ENCODE data around the gene ABCD4.

ABCD4 gene

GRCh38 chr14:74348241-74348734 lies 45.6 kb upstream of the ABCD4 start, which contains the start of gene VRTN:
Gene VRTN (plus strand): TSS chr14:74348471. CDS start chr14:74356784, 8,313 bp downstream.
- H2BK15ac ChIP-seq (replicated peaks; ENCODE audit: low read depth), result no peak within 1 kb of the TSS
- peak within 1 kb of the TSS; percentile 73 for H3K9ac ChIP-seq (ENCODE audit: low read length)
- peak within 1 kb of the TSS; percentile 17 for H4K5ac ChIP-seq (ENCODE audit: low read length)
- H2BK5ac ChIP-seq (ENCODE audit: low read length), result peak within 1 kb of the TSS; percentile 100
- DNase-seq, result peak; percentile 79
- no peaks in the 10 kb centered on the region for H3K36me3 ChIP-seq (ENCODE audit: control insufficient read depth, insufficient read depth, low read length)
- H2AK5ac ChIP-seq (ENCODE audit: low read length), result peak within 1 kb of the TSS; percentile 89
- no CpG with 5 or more reads among the region's 12 CpGs for WGBS (ENCODE audit: extremely low coverage, insufficient coverage, low lambda C conversion rate)
- H3K18ac ChIP-seq (ENCODE audit: low read length), result peak within 1 kb of the TSS; percentile 81
- H3K79me2 ChIP-seq (ENCODE audit: control insufficient read depth, insufficient read depth, low read length), result peaks cover 50% of the 10 kb centered on the region
- H3K4me3 ChIP-seq (ENCODE audit: low read length), result peak within 1 kb of the TSS; percentile 91
- peak within 1 kb of the TSS; percentile 96 for H3K27ac ChIP-seq (ENCODE audit: low read depth, low read length)
- peak within 1 kb of the TSS; percentile 100 for H3K56ac ChIP-seq (ENCODE audit: low read length)
- H3K4me1 ChIP-seq (ENCODE audit: control insufficient read depth, low read depth, low read length), result peaks cover 8% of the 10 kb centered on the region
- H3K23ac ChIP-seq (ENCODE audit: low read length), result peak within 1 kb of the TSS; percentile 95
- H3K4me2 ChIP-seq (ENCODE audit: low read length), result peak within 1 kb of the TSS; percentile 84
- H3K27me3 ChIP-seq (ENCODE audit: insufficient read depth, low read length, poor library complexity), result no peaks in the 10 kb centered on the region
- H2BK120ac ChIP-seq (ENCODE audit: low read depth, low read length), result peak within 1 kb of the TSS; percentile 84
- H3K4ac ChIP-seq (ENCODE audit: low read depth, low read length), result peak within 1 kb of the TSS; percentile 99
- peak within 1 kb of the TSS; percentile 44 for H4K8ac ChIP-seq (ENCODE audit: low read depth, low read length)
- H3K79me1 ChIP-seq (ENCODE audit: low read length), result no peaks in the 10 kb centered on the region

- Histone ChIP-seq H3K4ac (ENCODE audit: low read depth, low read length) (peak overlapping the region; percentile 99), H3K4me2 (ENCODE audit: low read length) (peak overlapping the region; percentile 75), H2BK5ac (ENCODE audit: low read length) (peak overlapping the region; percentile 98), H3K23ac (ENCODE audit: low read length) (peak overlapping the region; percentile 95), H3K27me3 (ENCODE audit: insufficient read depth, low read length, poor library complexity) (no peaks in the 10 kb centered on the region), H3K79me1 (ENCODE audit: low read length) (no peaks in the 10 kb centered on the region), H3K27ac (ENCODE audit: low read depth, low read length) (peak overlapping the region; percentile 96), H4K8ac (ENCODE audit: low read depth, low read length) (no peak overlapping the region), H3K56ac (ENCODE audit: low read length) (peak overlapping the region; percentile 100), H3K4me3 (ENCODE audit: low read length) (peak overlapping the region; percentile 76), H3K4me1 (ENCODE audit: control insufficient read depth, low read depth, low read length) (peaks cover 8% of the 10 kb centered on the region), H3K79me2 (ENCODE audit: control insufficient read depth, insufficient read depth, low read length) (peaks cover 45% of the 10 kb centered on the region), H2AK5ac (ENCODE audit: low read length) (peak overlapping the region; percentile 82), H2BK120ac (ENCODE audit: low read depth, low read length) (peak overlapping the region; percentile 69), H3K36me3 (ENCODE audit: control insufficient read depth, insufficient read depth, low read length) (no peaks in the 10 kb centered on the region), H4K5ac (ENCODE audit: low read length) (peak overlapping the region; percentile 17), H3K9ac (ENCODE audit: low read length) (peak overlapping the region; percentile 73), H2BK15ac (replicated peaks; ENCODE audit: low read depth) (no peak overlapping the region), H3K18ac (ENCODE audit: low read length) (peak overlapping the region; percentile 81)
- DNase-seq, result peak; percentile 73
- no CpG with 5 or more reads among the region's 1 CpG for WGBS (ENCODE audit: extremely low coverage, insufficient coverage, low lambda C conversion rate)
Observed at GRCh38 chr14:74347795-74348100, 45.0 kb upstream of the ABCD4 start.

- H3K4me2 ChIP-seq (ENCODE audit: low read length), result peak overlapping the region; percentile 75
- peak overlapping the region; percentile 57 for H2BK15ac ChIP-seq (replicated peaks; ENCODE audit: low read depth)
- no peak overlapping the region for H4K8ac ChIP-seq (ENCODE audit: low read depth, low read length)
- peak overlapping the region; percentile 69 for H2BK120ac ChIP-seq (ENCODE audit: low read depth, low read length)
- peak; percentile 80 for DNase-seq
- H3K79me1 ChIP-seq (ENCODE audit: low read length), result no peaks in the 10 kb centered on the region
- no peaks in the 10 kb centered on the region for H3K36me3 ChIP-seq (ENCODE audit: control insufficient read depth, insufficient read depth, low read length)
- WGBS (ENCODE audit: extremely low coverage, insufficient coverage, low lambda C conversion rate), result no CpG with 5 or more reads among the region's 7 CpGs
- peak overlapping the region; percentile 98 for H2BK5ac ChIP-seq (ENCODE audit: low read length)
- peak overlapping the region; percentile 100 for H3K56ac ChIP-seq (ENCODE audit: low read length)
- no peak overlapping the region for H3K4me3 ChIP-seq (ENCODE audit: low read length)
- H2AK5ac ChIP-seq (ENCODE audit: low read length), result peak overlapping the region; percentile 82
- H3K18ac ChIP-seq (ENCODE audit: low read length), result peak overlapping the region; percentile 81
- H3K4ac ChIP-seq (ENCODE audit: low read depth, low read length), result peak overlapping the region; percentile 99
- peak overlapping the region; percentile 17 for H4K5ac ChIP-seq (ENCODE audit: low read length)
- no peaks in the 10 kb centered on the region for H3K27me3 ChIP-seq (ENCODE audit: insufficient read depth, low read length, poor library complexity)
- peak overlapping the region; percentile 73 for H3K9ac ChIP-seq (ENCODE audit: low read length)
- peaks cover 40% of the 10 kb centered on the region for H3K79me2 ChIP-seq (ENCODE audit: control insufficient read depth, insufficient read depth, low read length)
- H3K27ac ChIP-seq (ENCODE audit: low read depth, low read length), result peak overlapping the region; percentile 96
- H3K23ac ChIP-seq (ENCODE audit: low read length), result peak overlapping the region; percentile 95
- peaks cover 8% of the 10 kb centered on the region for H3K4me1 ChIP-seq (ENCODE audit: control insufficient read depth, low read depth, low read length)
Observed at GRCh38 chr14:74347097-74347794, 44.5 kb upstream of the ABCD4 start.

GRCh38 chr14:74346341-74346740 lies 43.6 kb upstream of the ABCD4 start:
- Histone ChIP-seq H2AK5ac (ENCODE audit: low read length) (no peak overlapping the region), H3K23ac (ENCODE audit: low read length) (no peak overlapping the region), H3K79me2 (ENCODE audit: control insufficient read depth, insufficient read depth, low read length) (peaks cover 31% of the 10 kb centered on the region), H2BK5ac (ENCODE audit: low read length) (peak overlapping the region; percentile 43), H3K56ac (ENCODE audit: low read length) (peak overlapping the region; percentile 73), H4K8ac (ENCODE audit: low read depth, low read length) (no peak overlapping the region), H3K27me3 (ENCODE audit: insufficient read depth, low read length, poor library complexity) (no peaks in the 10 kb centered on the region), H3K4me2 (ENCODE audit: low read length) (no peak overlapping the region), H3K79me1 (ENCODE audit: low read length) (no peaks in the 10 kb centered on the region), H3K4ac (ENCODE audit: low read depth, low read length) (no peak overlapping the region), H3K9ac (ENCODE audit: low read length) (peak overlapping the region; percentile 51), H3K27ac (ENCODE audit: low read depth, low read length) (peak overlapping the region; percentile 55), H2BK120ac (ENCODE audit: low read depth, low read length) (no peak overlapping the region), H3K4me3 (ENCODE audit: low read length) (no peak overlapping the region), H3K36me3 (ENCODE audit: control insufficient read depth, insufficient read depth, low read length) (no peaks in the 10 kb centered on the region), H4K5ac (ENCODE audit: low read length) (no peak overlapping the region), H2BK15ac (replicated peaks; ENCODE audit: low read depth) (no peak overlapping the region), H3K4me1 (ENCODE audit: control insufficient read depth, low read depth, low read length) (peaks cover 8% of the 10 kb centered on the region), H3K18ac (ENCODE audit: low read length) (peak overlapping the region; percentile 89)
- no CpG with 5 or more reads among the region's 2 CpGs for WGBS (ENCODE audit: extremely low coverage, insufficient coverage, low lambda C conversion rate)
- peak; percentile 57 for DNase-seq

GRCh38 chr14:74333909-74334308 lies 31.2 kb upstream of the ABCD4 start:
- H3K56ac ChIP-seq (ENCODE audit: low read length), result no peak overlapping the region
- no peaks in the 10 kb centered on the region for H3K36me3 ChIP-seq (ENCODE audit: control insufficient read depth, insufficient read depth, low read length)
- WGBS (ENCODE audit: extremely low coverage, insufficient coverage, low lambda C conversion rate), result no CpG with 5 or more reads among the region's 4 CpGs
- H3K23ac ChIP-seq (ENCODE audit: low read length), result no peak overlapping the region
- no peak overlapping the region for H3K18ac ChIP-seq (ENCODE audit: low read length)
- no peaks in the 10 kb centered on the region for H3K27me3 ChIP-seq (ENCODE audit: insufficient read depth, low read length, poor library complexity)
- no peak overlapping the region for H3K9ac ChIP-seq (ENCODE audit: low read length)
- no peak overlapping the region for H2BK5ac ChIP-seq (ENCODE audit: low read length)
- no peaks in the 10 kb centered on the region for H3K79me2 ChIP-seq (ENCODE audit: control insufficient read depth, insufficient read depth, low read length)
- no peak overlapping the region for H3K4me3 ChIP-seq (ENCODE audit: low read length)
- H3K4me2 ChIP-seq (ENCODE audit: low read length), result no peak overlapping the region
- no peak overlapping the region for H4K8ac ChIP-seq (ENCODE audit: low read depth, low read length)
- no peak overlapping the region for H3K4ac ChIP-seq (ENCODE audit: low read depth, low read length)
- H2BK120ac ChIP-seq (ENCODE audit: low read depth, low read length), result no peak overlapping the region
- H3K27ac ChIP-seq (ENCODE audit: low read depth, low read length), result no peak overlapping the region
- H3K4me1 ChIP-seq (ENCODE audit: control insufficient read depth, low read depth, low read length), result peaks cover 3% of the 10 kb centered on the region
- no peak overlapping the region for H2BK15ac ChIP-seq (replicated peaks; ENCODE audit: low read depth)
- no peaks in the 10 kb centered on the region for H3K79me1 ChIP-seq (ENCODE audit: low read length)
- H4K5ac ChIP-seq (ENCODE audit: low read length), result no peak overlapping the region
- peak; percentile 39 for DNase-seq
- peak overlapping the region; percentile 48 for H2AK5ac ChIP-seq (ENCODE audit: low read length)

Data from mesendoderm (in vitro differentiated cells).